HepG2 (cell line): ENCODE results near the gene BLVRA. TPM values are rescaled to one million over a fixed set of nuclear protein-coding genes. Genes with fewer than 3 reads are reported as not detected.
A peak's percentile ranks its signal among the peaks of the same experiment; 100 is the strongest.

Experiments used
- ATF6 ChIP-seq: sonication (generic); formaldehyde crosslinking; conservative IDR thresholded peaks from 2 replicates; pipeline ENCODE4 v1.4.0; 2020; ENCODE audit warnings: missing genetic modification reagents
- BRF2 ChIP-seq: sonication (generic); formaldehyde crosslinking; IDR thresholded peaks from 2 replicates; pipeline ENCODE4 v1.8.1; 2022; ENCODE audit warnings: mild to moderate bottlenecking, missing genetic modification reagents
- CBX2 ChIP-seq, 2 experiments: fragments of 200-600 bp in 1 of 2; sonication (generic); formaldehyde crosslinking in 1 of 2; IDR thresholded peaks; 2 replicates each; pipeline versions ENCODE4 v1.7.0 to v1.8.1; 2018 to 2022; ENCODE audit warnings: low read depth in 2 of 2, low read length in 1 of 2, mild to moderate bottlenecking in 1 of 2, missing genetic modification reagents in 1 of 2
- FUBP1 ChIP-seq: sonication (generic); formaldehyde crosslinking; IDR thresholded peaks from 2 replicates; pipeline ENCODE4 v1.5.1; 2020; ENCODE audit warnings: missing genetic modification reagents, mild to moderate bottlenecking, borderline replicate concordance
- HDAC6 ChIP-seq: fragments of 200-600 bp; sonication (generic); IDR thresholded peaks from 2 replicates; pipeline ENCODE4 v1.7.0; 2017; ENCODE audit warnings: mild to moderate bottlenecking, antibody characterized with exemption, low read length, low read depth
- HMG20A ChIP-seq: IDR thresholded peaks from 2 replicates; pipeline ENCODE4 v1.6.1; 2016; ENCODE audit warnings: borderline replicate concordance
- JUN ChIP-seq: sonication (generic); formaldehyde crosslinking; IDR thresholded peaks from 2 replicates; pipeline ENCODE4 v1.4.0; 2020; ENCODE audit warnings: mild to moderate bottlenecking, missing genetic modification reagents
- KDM3A ChIP-seq: IDR thresholded peaks from 2 replicates; pipeline ENCODE4 v1.6.1; 2018; ENCODE audit warnings: low read depth, missing compliant biosample characterization
- LBX2 ChIP-seq: sonication (generic); formaldehyde crosslinking; IDR thresholded peaks from 2 replicates; pipeline ENCODE4 v1.5.0; 2020; ENCODE audit warnings: missing genetic modification reagents, mild to moderate bottlenecking, borderline replicate concordance
- RORA ChIP-seq: sonication (generic); formaldehyde crosslinking; IDR thresholded peaks from 2 replicates; pipeline ENCODE4 v1.5.0; 2020; ENCODE audit warnings: mild to moderate bottlenecking, missing genetic modification reagents, moderate library complexity
- SIN3A ChIP-seq: IDR thresholded peaks from 2 replicates; pipeline ENCODE4 v1.6.1; 2011; ENCODE audit warnings: low read depth, mild to moderate bottlenecking, control low read depth, low read length, borderline replicate concordance
- TMF1 ChIP-seq: sonication (generic); formaldehyde crosslinking; IDR thresholded peaks from 2 replicates; pipeline ENCODE4 v1.8.1; 2022; ENCODE audit warnings: low read depth, missing genetic modification reagents
- ZBTB20 ChIP-seq: sonication (generic); formaldehyde crosslinking; IDR thresholded peaks from 2 replicates; pipeline ENCODE4 v1.8.1; 2023; ENCODE audit warnings: missing genetic modification reagents, low read depth, mild to moderate bottlenecking, borderline replicate concordance
- ZC3H13 ChIP-seq: sonication (generic); formaldehyde crosslinking; IDR thresholded peaks from 2 replicates; pipeline ENCODE4 v1.8.1; 2023; ENCODE audit warnings: mild to moderate bottlenecking, missing genetic modification reagents, moderate library complexity
- ZMAT5 ChIP-seq: sonication (generic); formaldehyde crosslinking; IDR thresholded peaks from 2 replicates; pipeline ENCODE4 v1.5.0; 2020; ENCODE audit warnings: mild to moderate bottlenecking, low read depth, missing genetic modification reagents, borderline replicate concordance
- ZNF205 ChIP-seq: IDR thresholded peaks from 2 replicates; pipeline ENCODE4 v1.6.1; 2018; ENCODE audit warnings: missing biosample characterization, missing genetic modification reagents
- ZNF326 ChIP-seq: sonication (generic); formaldehyde crosslinking; IDR thresholded peaks from 2 replicates; pipeline ENCODE4 v1.4.0; 2020; ENCODE audit warnings: missing genetic modification reagents, borderline replicate concordance
- ZNF354B ChIP-seq: sonication (generic); formaldehyde crosslinking; IDR thresholded peaks from 2 replicates; pipeline ENCODE4 v1.8.0; 2022; ENCODE audit warnings: mild to moderate bottlenecking, missing genetic modification reagents
- ZNF773 ChIP-seq: sonication (generic); formaldehyde crosslinking; IDR thresholded peaks from 2 replicates; pipeline ENCODE4 v1.4.0; 2020; ENCODE audit warnings: missing genetic modification reagents, borderline replicate concordance
- ZXDC ChIP-seq: sonication (generic); formaldehyde crosslinking; IDR thresholded peaks from 2 replicates; pipeline ENCODE4 v1.5.0; 2020; ENCODE audit warnings: mild to moderate bottlenecking, missing genetic modification reagents
- polyA plus RNA-seq, 8 experiments: library from polyadenylated mRNA; depleted of rRNA in 3 of 8; stranded (reverse) in 7 of 8; unstranded in 1 of 8; fragments of >200 nt; fragmentation: Illumina TruSeq in 4 of 8; extraction: Trizol in 4 of 8; gene quantifications; 2 replicates each; pipeline versions ENCODE4 v1.2.1 to v1.2.3, GENCODE V29; 2011 to 2016; ENCODE audit warnings: low read depth in 4 of 8, missing spikeins in 1 of 8, mixed read lengths in 1 of 8; ENCODE audit not compliant: insufficient read depth in 1 of 8
- total RNA-seq, 5 experiments: library from RNA; depleted of rRNA; stranded (reverse); fragments of >200 nt; fragmentation: Illumina TruSeq; extraction: Trizol; gene quantifications; 2 replicates each; pipeline ENCODE4 v1.2.3, GENCODE V29; 2016; ENCODE audit warnings: low read depth in 1 of 5

The BLVRA gene
- total and polyA plus RNA-seq, 2 of the 13 experiments (the other 11 are each of a cell fraction or from before 2014, with no cell fraction given): 39.2 to 64.2 TPM

- no peak for TF ChIP-seq ZMAT5 (CRISPR knock-in tag)
- 0 out of 2 replicates have a peak, but pooled peaks have one; percentile 43 for TF ChIP-seq ZBTB20 (CRISPR knock-in tag)
- TF ChIP-seq RORA: no peak
- TF ChIP-seq ZC3H13: peak; percentile 47; the same call in 1 of the 2 replicates
- no peak for TF ChIP-seq ZNF326 (CRISPR knock-in tag)
- no peak for TF ChIP-seq HMG20A (CRISPR knock-in tag)
- TF ChIP-seq ZNF773 (CRISPR knock-in tag): no peak
- no peak; the same call in 1 of the 2 replicates for TF ChIP-seq KDM3A
- no peak for TF ChIP-seq CBX2 (IDR thresholded peaks at IDR 0.05; ENCODE audit: low read depth, low read length)
- no peak for TF ChIP-seq CBX2 (CRISPR knock-in tag; IDR thresholded peaks at IDR 0.05; ENCODE audit: low read depth)
- TF ChIP-seq HDAC6: no peak
- no peak for TF ChIP-seq TMF1
- no peak; the same call in 1 of the 2 replicates for TF ChIP-seq SIN3A
- TF ChIP-seq ZNF354B: no peak
- no peak for TF ChIP-seq JUN
- 0 out of 2 replicates have a peak, but pooled peaks have one; percentile 40 for TF ChIP-seq LBX2 (CRISPR knock-in tag)
- no peak for TF ChIP-seq ZNF205 (CRISPR knock-in tag)
- no peak for TF ChIP-seq BRF2 (CRISPR knock-in tag)
- TF ChIP-seq ZXDC (CRISPR knock-in tag): no peak
- TF ChIP-seq FUBP1: no peak
- no peak for TF ChIP-seq ATF6
These were observed at the start of gene BLVRA (continued) for GRCh38 chr7:43758029-43758821.
